K562 (cell line): Measurements from ENCODE around the gene ATF3. TPM values are rescaled to one million over a fixed set of nuclear protein-coding genes. Genes with fewer than 3 reads are reported as not detected.

Source experiments
- ATAC-seq: fragments of 200-7000 bp; cut with Tn5 transposase; 3 replicates; pipeline ENCODE4 v1.9.1; 2020; ENCODE audit warnings: moderate library complexity
- BruUV-seq: library from RNA; stranded (reverse); fragments of 400-500 nt; replicated peaks from 2 replicates; lab custom pipeline; 2021; lab: Mats Ljungman, UMichigan
- CTCF ChIA-PET: fragments of 300-600 bp; formaldehyde crosslinking; extraction: SDS; loops from one replicate; lab custom pipeline; 2021; ENCODE audit warnings: low intra/inter-chr PET ratio; lab: Yijun Ruan, JAX
- POLR2A ChIA-PET: fragments of 300-600, 350-650 bp; sonication (Branson Sonifier 250); formaldehyde crosslinking; extraction: SDS; loops from one replicate; lab custom pipeline; 2021; ENCODE audit warnings: antibody characterized with exemption, inconsistent platforms; lab: Yijun Ruan, JAX
- DNase-seq, 4 experiments: peaks; one replicate each; pipeline versions ENCODE4 v3.0.0 to v3.0.0-alpha.2; 2011 to 2018; ENCODE audit warnings: low spot score in 3 of 4, mixed read lengths in 3 of 4; ENCODE audit errors: extremely low read depth in 1 of 4
- FAIRE-seq: peaks from 2 replicates; lab custom pipeline; 2011; peaks lifted over from hg19 to GRCh38; lab: Jason Lieb, UNC
- H2AFZ ChIP-seq: 2 replicates; pipeline ENCODE4 v1.6.0; 2011; ENCODE audit warnings: low read depth, low read length, control low read depth, inconsistent platforms
- H3K27ac ChIP-seq: fragments of 200-600 bp; 3 replicates; pipeline ENCODE4 v1.8.0; 2011; ENCODE audit warnings: low read depth, mild to moderate bottlenecking, control low read depth, inconsistent platforms, low read length, moderate library complexity, mixed read lengths; ENCODE audit errors: extremely low read depth
- H3K27me3 ChIP-seq, 2 experiments: fragments of 300-600 bp in 1 of 2; 2 replicates in 1 of 2; 3 replicates in 1 of 2; pipeline versions ENCODE4 v1.6.0 to v1.8.0; 2011; ENCODE audit warnings: inconsistent platforms in 2 of 2, low read length in 2 of 2, mild to moderate bottlenecking in 1 of 2, mixed read lengths in 1 of 2, moderate library complexity in 1 of 2; ENCODE audit not compliant: control insufficient read depth in 2 of 2, insufficient read depth in 2 of 2
- H3K36me3 ChIP-seq: fragments of 300-600 bp; 3 replicates; pipeline ENCODE4 v1.8.0; 2011; ENCODE audit warnings: mild to moderate bottlenecking, low read length, inconsistent platforms; ENCODE audit not compliant: control insufficient read depth, insufficient read depth
- H3K4me1 ChIP-seq, 2 experiments: fragments of 200-600 bp in 1 of 2; replicated peaks in 1 of 2; 2 replicates in 1 of 2; 3 replicates in 1 of 2; pipeline versions ENCODE4 v1.5.1 to v1.8.0; 2011; ENCODE audit warnings: inconsistent platforms in 2 of 2, low read length in 2 of 2, mild to moderate bottlenecking in 1 of 2, mixed read lengths in 1 of 2, moderate library complexity in 1 of 2; ENCODE audit not compliant: control insufficient read depth in 2 of 2, insufficient read depth in 2 of 2
- H3K4me2 ChIP-seq: 2 replicates; pipeline ENCODE4 v1.6.1; 2011; ENCODE audit warnings: low read length, control low read depth, inconsistent platforms, mixed read lengths; ENCODE audit not compliant: insufficient read depth
- H3K4me3 ChIP-seq: fragments of 200-600 bp; sonication (generic), shearing (Covaris generic); 2 replicates; pipeline ENCODE4 v1.5.1; 2016; ENCODE audit warnings: control low read depth, inconsistent platforms
- H3K79me2 ChIP-seq: fragments of 200-600 bp; 3 replicates; pipeline ENCODE4 v1.8.0; 2011; ENCODE audit warnings: low read length, inconsistent platforms; ENCODE audit not compliant: control insufficient read depth, insufficient read depth
- H3K9ac ChIP-seq, 2 experiments: 2 replicates each; pipeline versions ENCODE4 v1.6.0 to v1.6.1; 2011; ENCODE audit warnings: low read depth in 2 of 2, low read length in 2 of 2, control low read depth in 1 of 2, inconsistent platforms in 1 of 2, mild to moderate bottlenecking in 1 of 2, mixed read lengths in 1 of 2; ENCODE audit not compliant: insufficient read depth in 1 of 2
- H3K9me1 ChIP-seq: one replicate; pipeline ENCODE4 v1.6.0; 2011; ENCODE audit warnings: inconsistent platforms, mild to moderate bottlenecking, low read length, moderate library complexity; ENCODE audit not compliant: control insufficient read depth, insufficient read depth
- H3K9me3 ChIP-seq: replicated peaks from 2 replicates; pipeline ENCODE4 v1.5.1; 2011; ENCODE audit warnings: low read depth, low read length, inconsistent platforms; ENCODE audit not compliant: control insufficient read depth, insufficient read depth
- H4K20me1 ChIP-seq: replicated peaks from 2 replicates; pipeline ENCODE4 v1.6.1; 2011; ENCODE audit warnings: low read length, inconsistent platforms, mixed read lengths; ENCODE audit not compliant: control insufficient read depth, insufficient read depth
- BRF1 ChIP-seq: IDR thresholded peaks from 3 replicates; pipeline ENCODE4 v1.6.1; 2011; ENCODE audit warnings: borderline replicate concordance, mild to moderate bottlenecking; ENCODE audit not compliant: insufficient read length; ENCODE audit errors: extremely low read depth
- DPF2 ChIP-seq: fragments of 450-650 bp; IDR thresholded peaks from 2 replicates; pipeline ENCODE4 v1.6.1; 2016
- FOXJ2 ChIP-seq: fragments of 200-800 bp; sonication (Bioruptor generic); IDR thresholded peaks from 2 replicates; pipeline ENCODE4 v1.6.1; 2016; ENCODE audit warnings: missing genetic modification characterization, missing compliant biosample characterization
- FOXP1 ChIP-seq: sonication (generic); formaldehyde crosslinking; IDR thresholded peaks from 2 replicates; pipeline ENCODE4 v1.8.0; 2022; ENCODE audit warnings: mild to moderate bottlenecking, missing genetic modification reagents
- JUND ChIP-seq, 2 experiments: IDR thresholded peaks; 2 replicates in 1 of 2; 3 replicates in 1 of 2; pipeline ENCODE4 v1.6.1; 2011; ENCODE audit warnings: borderline replicate concordance in 2 of 2, low read depth in 2 of 2, low read length in 2 of 2, improper control_type of control experiment in 1 of 2, missing biosample characterization in 1 of 2, missing genetic modification characterization in 1 of 2, missing genetic modification reagents in 1 of 2
- MAZ ChIP-seq, 2 experiments: fragments of 450-650 bp in 1 of 2; sonication (generic) in 1 of 2; formaldehyde crosslinking; IDR thresholded peaks in 1 of 2; conservative IDR thresholded peaks in 1 of 2; 2 replicates each; pipeline versions ENCODE4 v1.4.0 to v1.5.0; 2020; ENCODE audit warnings: mild to moderate bottlenecking in 1 of 2, missing genetic modification reagents in 1 of 2
- PHF8 ChIP-seq: fragments of 200-600 bp; sonication (generic); IDR thresholded peaks from 2 replicates; pipeline ENCODE4 v1.6.1; 2012; ENCODE audit warnings: mixed run types, mild to moderate bottlenecking, inconsistent platforms, low read length, moderate library complexity, borderline replicate concordance
- POLR2G ChIP-seq: fragments of 200-400 bp; formaldehyde crosslinking; IDR thresholded peaks from 2 replicates; pipeline ENCODE4 v1.6.1; 2017; ENCODE audit warnings: low read depth, mild to moderate bottlenecking, antibody characterized with exemption, low read length, moderate library complexity
- WGBS: fragments of 100-300 bp; shearing (Covaris generic); methylation state at CpG from one replicate; pipeline ENCODE4 v1.1.6; 2016; ENCODE audit warnings: low coverage, mixed read lengths; ENCODE audit not compliant: insufficient coverage; ENCODE audit errors: missing lambda C conversion rate; 5-methylcytosine and 5-hydroxymethylcytosine counted together
- in situ Hi-C: fragments of 300-500 bp; cut with MboI; formaldehyde crosslinking; loops from 4 replicates; pipeline ENCODE4 v1.15.0; 2018; ENCODE audit warnings: inconsistent platforms, mixed read lengths
- intact Hi-C: fragments of 100-400 bp; cut with micrococcal nuclease; formaldehyde crosslinking; loops from 2 replicates; pipeline ENCODE4 v1.14.2; 2022
- polyA plus RNA-seq, 8 experiments: library from polyadenylated mRNA; depleted of rRNA in 4 of 8; stranded (reverse) in 5 of 8; unstranded in 3 of 8; fragments of >200 nt; fragmentation: Nextera tagmentation in 2 of 8; fragmentation: Illumina TruSeq in 1 of 8; extraction: Ambion mirVana in 2 of 8; extraction: Trizol in 1 of 8; gene quantifications; 2 replicates each; pipeline versions ENCODE4 v1.2.1 to v1.2.3, GENCODE V29; 2011 to 2014; ENCODE audit warnings: inconsistent platforms in 1 of 8, missing spikeins in 1 of 8
- total RNA-seq, 7 experiments: library from RNA; depleted of rRNA in 6 of 7; stranded (reverse); fragments of >200 nt in 6 of 7; fragmentation: Illumina TruSeq in 2 of 7; extraction: Trizol in 2 of 7; gene quantifications; 2 replicates each; pipeline versions ENCODE4 v1.2.1 to v1.2.3, GENCODE V29; 2011 to 2021; ENCODE audit warnings: low replicate concordance in 1 of 7
- TF ChIP-seq, protein P1 (sequence below), 3 experiments: IDR thresholded peaks in 2 of 3; conservative IDR thresholded peaks in 1 of 3; 2 replicates each; pipeline ENCODE4 v1.5.1; 2011 to 2012; ENCODE audit warnings: low read length in 3 of 3, mild to moderate bottlenecking in 3 of 3, control low read depth in 2 of 3, improper control_type of control experiment in 1 of 3, inconsistent platforms in 1 of 3, low read depth in 1 of 3, mixed read lengths in 1 of 3, moderate library complexity in 1 of 3; ENCODE audit not compliant: insufficient read depth in 2 of 3
- TF ChIP-seq, protein P2 (sequence below): fragments of 450-650 bp; formaldehyde crosslinking; IDR thresholded peaks from 2 replicates; pipeline ENCODE4 v1.4.0; 2020; ENCODE audit warnings: mild to moderate bottlenecking, moderate library complexity
- TF ChIP-seq, protein P3 (sequence below): fragments of 250-450 bp; sonication (Bioruptor Pico); IDR thresholded peaks from 2 replicates; pipeline ENCODE4 v1.8.0; 2021; ENCODE audit warnings: moderate library complexity, mild to moderate bottlenecking, inconsistent platforms
- TF ChIP-seq, protein P4 (sequence below): sonication (generic); formaldehyde crosslinking; IDR thresholded peaks from 2 replicates; pipeline ENCODE4 v1.8.1; 2022; ENCODE audit warnings: missing genetic modification reagents

The ATF3 gene
- total and polyA plus RNA-seq, 9 of the 15 experiments (the other 6 are each of a cell fraction or from before 2014, with no cell fraction given) = 3.5 to 28.2 (median 19.8) TPM

DNA sequence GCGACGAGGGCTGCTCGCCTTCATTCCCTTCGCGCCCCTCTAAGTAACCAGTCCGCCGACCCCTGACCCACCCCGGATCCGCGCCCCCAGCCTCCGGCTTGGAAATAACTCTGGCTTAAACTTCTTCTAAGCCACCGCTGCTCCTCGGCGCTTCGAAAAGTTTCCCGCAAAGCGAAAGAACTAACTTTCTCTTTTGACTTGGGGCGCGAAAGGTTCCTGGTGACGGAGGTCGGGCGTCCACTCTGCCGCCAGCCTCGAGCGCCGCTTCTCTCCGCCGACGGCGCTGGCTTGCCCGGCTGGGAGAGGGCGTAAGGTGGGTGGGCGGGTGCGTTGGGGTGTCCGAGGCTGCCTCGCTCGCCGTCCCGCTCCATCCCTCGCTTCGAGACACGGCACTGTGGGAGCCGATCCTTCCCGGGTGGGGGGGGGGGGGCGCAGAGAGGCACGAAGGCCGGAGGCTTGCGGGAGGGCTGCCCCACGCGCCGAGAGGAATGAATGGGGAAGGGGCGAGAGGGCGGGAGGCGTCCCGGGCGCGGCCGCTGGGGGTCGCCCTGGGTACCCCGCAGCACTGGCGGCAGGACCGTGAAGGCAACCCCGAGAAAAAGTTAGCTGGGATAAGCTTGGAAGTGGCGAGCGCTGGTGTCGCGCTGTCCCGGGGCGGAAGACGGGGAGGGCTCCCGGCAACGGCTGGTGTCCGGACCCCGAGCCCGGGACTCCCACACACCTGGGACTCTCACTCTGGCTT, 569 bp downstream of the ATF3 start:
- peaks cover 33 to 35% of the 10 kb centered on the region in 2 experiments for H3K4me1 ChIP-seq
- peak overlapping the region; percentile 87 for H3K27ac ChIP-seq
- intact Hi-C loops (loop anchor here (2.0 to 5.0 kb wide), 2 partner anchors 50 to 443 kb away; partner anchors contain the start of gene RPS6KC1), in situ Hi-C loops (no loop called here)
- H2AFZ ChIP-seq = peak overlapping the region; percentile 87
- peaks cover 35 to 37% of the 10 kb centered on the region in 2 experiments for H3K27me3 ChIP-seq
- peak overlapping the region; percentile 88 for H3K4me2 ChIP-seq
- peaks cover 48% of the 10 kb centered on the region for H3K79me2 ChIP-seq
- ATAC-seq (peak; percentile 49), DNase-seq (peak; percentile 64 to 68 (median 66)), FAIRE-seq (no peak)
- H4K20me1 ChIP-seq = peaks cover 49% of the 10 kb centered on the region
- peak overlapping the region; percentile 96 to 98 for H3K9ac ChIP-seq
- H3K36me3 ChIP-seq = no peaks in the 10 kb centered on the region
- BruUV-seq = no TSS peak
- H3K9me3 ChIP-seq = no peaks in the 10 kb centered on the region
- POLR2A ChIA-PET = interaction anchor here (0.6 to 5.3 kb wide), 43 partner anchors 10 to 1012 kb away, joined by 3 to 90 read pairs (median 5); partner anchors contain the start of genes DTL, INTS7 and NENF
- peak overlapping the region; percentile 78 for H3K4me3 ChIP-seq
- H3K9me1 ChIP-seq = peaks cover 11% of the 10 kb centered on the region
- CTCF ChIA-PET = interaction anchor here (0.6 kb wide), 1 partner anchor 11 kb away, joined by 3 read pairs; no protein-coding TSS in a partner anchor
- under 1% methylated on average over 60 of the region's 75 CpGs for WGBS
- TF ChIP-seq FOXJ2 (tag) (no peak), BRF1 (no peak), POLR2G (peak; percentile 90), JUND (IDR thresholded peaks at IDR 0.05; ENCODE audit: borderline replicate concordance, low read depth, low read length) (no peak), JUND (tag; IDR thresholded peaks at IDR 0.05; ENCODE audit: borderline replicate concordance, low read depth, low read length) (no peak), FOXP1 (0 out of 2 replicates have a peak, but pooled peaks have one; percentile 21), DPF2 (no peak), MAZ (CRISPR knock-in tag; conservative IDR thresholded peaks at IDR 0.05 in 1 of 2, IDR thresholded peaks at IDR 0.05 in 1 of 2) (peak; percentile 67 to 77), PHF8 (no peak)
- TF ChIP-seq, protein P1, sequence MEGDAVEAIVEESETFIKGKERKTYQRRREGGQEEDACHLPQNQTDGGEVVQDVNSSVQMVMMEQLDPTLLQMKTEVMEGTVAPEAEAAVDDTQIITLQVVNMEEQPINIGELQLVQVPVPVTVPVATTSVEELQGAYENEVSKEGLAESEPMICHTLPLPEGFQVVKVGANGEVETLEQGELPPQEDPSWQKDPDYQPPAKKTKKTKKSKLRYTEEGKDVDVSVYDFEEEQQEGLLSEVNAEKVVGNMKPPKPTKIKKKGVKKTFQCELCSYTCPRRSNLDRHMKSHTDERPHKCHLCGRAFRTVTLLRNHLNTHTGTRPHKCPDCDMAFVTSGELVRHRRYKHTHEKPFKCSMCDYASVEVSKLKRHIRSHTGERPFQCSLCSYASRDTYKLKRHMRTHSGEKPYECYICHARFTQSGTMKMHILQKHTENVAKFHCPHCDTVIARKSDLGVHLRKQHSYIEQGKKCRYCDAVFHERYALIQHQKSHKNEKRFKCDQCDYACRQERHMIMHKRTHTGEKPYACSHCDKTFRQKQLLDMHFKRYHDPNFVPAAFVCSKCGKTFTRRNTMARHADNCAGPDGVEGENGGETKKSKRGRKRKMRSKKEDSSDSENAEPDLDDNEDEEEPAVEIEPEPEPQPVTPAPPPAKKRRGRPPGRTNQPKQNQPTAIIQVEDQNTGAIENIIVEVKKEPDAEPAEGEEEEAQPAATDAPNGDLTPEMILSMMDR (IDR thresholded peaks at IDR 0.05 in 2 of 3, conservative IDR thresholded peaks at IDR 0.05 in 1 of 3; ENCODE audit: insufficient read depth in 2 of 3, low read depth in 1 of 3, low read length in 3 of 3) = peak; percentile 58 to 69 (median 65); a peak in 5 of 6 replicates
- TF ChIP-seq, protein P2, sequence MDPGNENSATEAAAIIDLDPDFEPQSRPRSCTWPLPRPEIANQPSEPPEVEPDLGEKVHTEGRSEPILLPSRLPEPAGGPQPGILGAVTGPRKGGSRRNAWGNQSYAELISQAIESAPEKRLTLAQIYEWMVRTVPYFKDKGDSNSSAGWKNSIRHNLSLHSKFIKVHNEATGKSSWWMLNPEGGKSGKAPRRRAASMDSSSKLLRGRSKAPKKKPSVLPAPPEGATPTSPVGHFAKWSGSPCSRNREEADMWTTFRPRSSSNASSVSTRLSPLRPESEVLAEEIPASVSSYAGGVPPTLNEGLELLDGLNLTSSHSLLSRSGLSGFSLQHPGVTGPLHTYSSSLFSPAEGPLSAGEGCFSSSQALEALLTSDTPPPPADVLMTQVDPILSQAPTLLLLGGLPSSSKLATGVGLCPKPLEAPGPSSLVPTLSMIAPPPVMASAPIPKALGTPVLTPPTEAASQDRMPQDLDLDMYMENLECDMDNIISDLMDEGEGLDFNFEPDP (CRISPR knock-in tag) = 0 out of 2 replicates have a peak, but pooled peaks have one; percentile 42
- TF ChIP-seq, protein P3, sequence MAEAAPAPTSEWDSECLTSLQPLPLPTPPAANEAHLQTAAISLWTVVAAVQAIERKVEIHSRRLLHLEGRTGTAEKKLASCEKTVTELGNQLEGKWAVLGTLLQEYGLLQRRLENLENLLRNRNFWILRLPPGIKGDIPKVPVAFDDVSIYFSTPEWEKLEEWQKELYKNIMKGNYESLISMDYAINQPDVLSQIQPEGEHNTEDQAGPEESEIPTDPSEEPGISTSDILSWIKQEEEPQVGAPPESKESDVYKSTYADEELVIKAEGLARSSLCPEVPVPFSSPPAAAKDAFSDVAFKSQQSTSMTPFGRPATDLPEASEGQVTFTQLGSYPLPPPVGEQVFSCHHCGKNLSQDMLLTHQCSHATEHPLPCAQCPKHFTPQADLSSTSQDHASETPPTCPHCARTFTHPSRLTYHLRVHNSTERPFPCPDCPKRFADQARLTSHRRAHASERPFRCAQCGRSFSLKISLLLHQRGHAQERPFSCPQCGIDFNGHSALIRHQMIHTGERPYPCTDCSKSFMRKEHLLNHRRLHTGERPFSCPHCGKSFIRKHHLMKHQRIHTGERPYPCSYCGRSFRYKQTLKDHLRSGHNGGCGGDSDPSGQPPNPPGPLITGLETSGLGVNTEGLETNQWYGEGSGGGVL (CRISPR knock-in tag) = no peak
- TF ChIP-seq, protein P4, sequence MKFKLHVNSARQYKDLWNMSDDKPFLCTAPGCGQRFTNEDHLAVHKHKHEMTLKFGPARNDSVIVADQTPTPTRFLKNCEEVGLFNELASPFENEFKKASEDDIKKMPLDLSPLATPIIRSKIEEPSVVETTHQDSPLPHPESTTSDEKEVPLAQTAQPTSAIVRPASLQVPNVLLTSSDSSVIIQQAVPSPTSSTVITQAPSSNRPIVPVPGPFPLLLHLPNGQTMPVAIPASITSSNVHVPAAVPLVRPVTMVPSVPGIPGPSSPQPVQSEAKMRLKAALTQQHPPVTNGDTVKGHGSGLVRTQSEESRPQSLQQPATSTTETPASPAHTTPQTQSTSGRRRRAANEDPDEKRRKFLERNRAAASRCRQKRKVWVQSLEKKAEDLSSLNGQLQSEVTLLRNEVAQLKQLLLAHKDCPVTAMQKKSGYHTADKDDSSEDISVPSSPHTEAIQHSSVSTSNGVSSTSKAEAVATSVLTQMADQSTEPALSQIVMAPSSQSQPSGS (CRISPR knock-in tag) = no peak
